KOPT-K1 (cell line): ENCODE data around the gene CDKN3.
"Not testable (repeated sequence)": the region's sequence is repeated elsewhere in the genome, so short reads cannot be mapped to it uniquely, and the experiment has no call there.

Experiments used
- H3K27ac ChIP-seq: fragments of 200-600 bp; sonication (generic); 2 replicates; pipeline ENCODE4 v1.5.1; 2016; ENCODE audit warnings: antibody characterized with exemption, mild to moderate bottlenecking, low read depth, low read length; ENCODE audit not compliant: poor library complexity, severe bottlenecking
- H3K36me3 ChIP-seq: fragments of 200-600 bp; sonication (generic); 2 replicates; pipeline ENCODE4 v1.5.1; 2017; ENCODE audit warnings: antibody characterized with exemption, mild to moderate bottlenecking, low read length, moderate library complexity; ENCODE audit not compliant: insufficient read depth
- H3K9me3 ChIP-seq: fragments of 200-600 bp; sonication (generic); 2 replicates; pipeline ENCODE4 v1.5.1; 2017; ENCODE audit warnings: antibody characterized with exemption, low read length, mild to moderate bottlenecking; ENCODE audit not compliant: insufficient read depth, poor library complexity, severe bottlenecking

The CDKN3 gene

GRCh38 chr14:54451121-54451601 lies 54.4 kb downstream of the CDKN3 start:
- no peak overlapping the region for H3K27ac ChIP-seq
- no peaks in the 10 kb centered on the region for H3K36me3 ChIP-seq
- no peaks in the 10 kb centered on the region for H3K9me3 ChIP-seq

GRCh38 chr14:54451961-54452360 lies 55.2 kb downstream of the CDKN3 start:
- Histone ChIP-seq H3K27ac (no peak overlapping the region), H3K9me3 (no peaks in the 10 kb centered on the region), H3K36me3 (no peaks in the 10 kb centered on the region)

- Histone ChIP-seq H3K36me3 (no peaks in the 10 kb centered on the region), H3K27ac (no peak overlapping the region), H3K9me3 (no peaks in the 10 kb centered on the region)
These were observed 56.4 kb downstream of the CDKN3 start for GRCh38 chr14:54453252-54453651.

- not testable (repeated sequence) for H3K36me3 ChIP-seq, H3K9me3 ChIP-seq, H3K27ac ChIP-seq
These were observed 57.2 kb downstream of the CDKN3 start for GRCh38 chr14:54453990-54454389.

- Histone ChIP-seq H3K9me3 (peaks cover 14% of the 10 kb centered on the region), H3K27ac (no peak overlapping the region), H3K36me3 (no peaks in the 10 kb centered on the region)
These were observed 58.6 kb downstream of the CDKN3 start for GRCh38 chr14:54455363-54455762.

GRCh38 chr14:54456820-54457608 lies 60.2 kb downstream of the CDKN3 start:
- H3K36me3 ChIP-seq, H3K27ac ChIP-seq: not testable (repeated sequence)
- H3K9me3 ChIP-seq: peaks cover 14% of the 10 kb centered on the region

- no peak overlapping the region for H3K27ac ChIP-seq
- H3K9me3 ChIP-seq: peaks cover 14% of the 10 kb centered on the region
- no peaks in the 10 kb centered on the region for H3K36me3 ChIP-seq
These were observed 60.8 kb downstream of the CDKN3 start for GRCh38 chr14:54457609-54457996.

GRCh38 chr14:54458536-54458935 lies 61.7 kb downstream of the CDKN3 start:
- peaks cover 14% of the 10 kb centered on the region for H3K9me3 ChIP-seq
- H3K27ac ChIP-seq, H3K36me3 ChIP-seq: not testable (repeated sequence)

- Histone ChIP-seq H3K36me3 (no peaks in the 10 kb centered on the region), H3K27ac (no peak overlapping the region), H3K9me3 (peaks cover 14% of the 10 kb centered on the region)
These were observed 62.3 kb downstream of the CDKN3 start for GRCh38 chr14:54459106-54459505.

GRCh38 chr14:54462048-54462447 lies 65.2 kb downstream of the CDKN3 start:
- Histone ChIP-seq H3K27ac (no peak overlapping the region), H3K9me3 (peaks cover 17% of the 10 kb centered on the region), H3K36me3 (no peaks in the 10 kb centered on the region)

GRCh38 chr14:54465654-54466053 lies 68.8 kb downstream of the CDKN3 start:
- no peak overlapping the region for H3K27ac ChIP-seq
- peaks cover 14% of the 10 kb centered on the region for H3K9me3 ChIP-seq
- H3K36me3 ChIP-seq: no peaks in the 10 kb centered on the region

GRCh38 chr14:54467280-54467679 lies 70.5 kb downstream of the CDKN3 start:
- no peak overlapping the region for H3K27ac ChIP-seq
- no peaks in the 10 kb centered on the region for H3K36me3 ChIP-seq
- H3K9me3 ChIP-seq: peaks cover 14% of the 10 kb centered on the region
